Neutrophil (primary cell): ENCODE measurements around the gene AQP2.

ENCODE experiments used
- H3K27ac ChIP-seq: fragments of 200-600 bp; sonication (generic); 2 replicates; pipeline ENCODE4 v1.5.1; 2016; ENCODE audit warnings: mild to moderate bottlenecking, moderate library complexity
- H3K27me3 ChIP-seq: fragments of 200-600 bp; sonication (generic); 2 replicates; pipeline ENCODE4 v1.6.0; 2016; ENCODE audit warnings: mild to moderate bottlenecking
- H3K36me3 ChIP-seq: fragments of 200-600 bp; sonication (generic); 2 replicates; pipeline ENCODE4 v1.5.1; 2017
- H3K4me1 ChIP-seq, 2 experiments: fragments of 200-600 bp in 1 of 2; sonication (generic) in 1 of 2; 1 replicate in 1 of 2; 2 replicates in 1 of 2; pipeline versions ENCODE4 v1.5.1 to v1.6.1; 2013 to 2016; ENCODE audit warnings: low read depth in 1 of 2, low read length in 1 of 2, mild to moderate bottlenecking in 1 of 2, moderate library complexity in 1 of 2; ENCODE audit not compliant: control insufficient read depth in 1 of 2, insufficient read depth in 1 of 2
- H3K4me3 ChIP-seq, 2 experiments: fragments of 200-600 bp in 1 of 2; sonication (generic) in 1 of 2; 1 replicate in 1 of 2; 2 replicates in 1 of 2; pipeline ENCODE4 v1.5.1; 2013 to 2016; ENCODE audit warnings: low read depth in 1 of 2, low read length in 1 of 2, mild to moderate bottlenecking in 1 of 2, moderate library complexity in 1 of 2
- H3K9me3 ChIP-seq: fragments of 200-600 bp; sonication (generic); 2 replicates; pipeline ENCODE4 v1.5.1; 2016
- CTCF ChIP-seq: fragments of 200-600 bp; sonication (generic); IDR thresholded peaks from 2 replicates; pipeline ENCODE4 v1.5.1; 2016; ENCODE audit warnings: antibody characterized with exemption

The AQP2 gene

GRCh38 chr12:49961993-49962764 lies 11.6 kb downstream of the AQP2 start:
- H3K27ac ChIP-seq: no peak overlapping the region
- H3K4me1 ChIP-seq: peaks cover 2 to 3% of the 10 kb centered on the region in 2 experiments
- no peaks in the 10 kb centered on the region for H3K36me3 ChIP-seq
- H3K4me3 ChIP-seq: no peak overlapping the region
- H3K9me3 ChIP-seq: no peaks in the 10 kb centered on the region
- peaks cover 97% of the 10 kb centered on the region for H3K27me3 ChIP-seq
- TF ChIP-seq CTCF: no peak

- peaks cover 96% of the 10 kb centered on the region for H3K27me3 ChIP-seq
- TF ChIP-seq CTCF: no peak
- peaks cover 10% of the 10 kb centered on the region in 2 experiments for H3K4me1 ChIP-seq
- H3K9me3 ChIP-seq: no peaks in the 10 kb centered on the region
- H3K36me3 ChIP-seq: no peaks in the 10 kb centered on the region
- no peak overlapping the region for H3K4me3 ChIP-seq
- H3K27ac ChIP-seq: no peak overlapping the region
Observed at GRCh38 chr12:49962861-49963765, 12.6 kb downstream of the AQP2 start.

GRCh38 chr12:49963976-49964815 lies 13.7 kb downstream of the AQP2 start:
- H3K4me1 ChIP-seq: peaks cover 10 to 16% of the 10 kb centered on the region in 2 experiments
- no peak overlapping the region for H3K27ac ChIP-seq
- peaks cover 96% of the 10 kb centered on the region for H3K27me3 ChIP-seq

GRCh38 chr12:49964849-49965624 lies 14.5 kb downstream of the AQP2 start:
- no peak for TF ChIP-seq CTCF
- Histone ChIP-seq H3K27ac (no peak overlapping the region), H3K27me3 (peaks cover 95% of the 10 kb centered on the region), H3K4me3 (no peak overlapping the region), H3K9me3 (no peaks in the 10 kb centered on the region), H3K4me1 (peaks cover 10 to 22% of the 10 kb centered on the region in 2 experiments), H3K36me3 (no peaks in the 10 kb centered on the region)

More at GRCh38 chr12:49963976-49964815, 13.7 kb downstream of the AQP2 start:
- Histone ChIP-seq H3K4me3 (no peak overlapping the region), H3K9me3 (no peaks in the 10 kb centered on the region), H3K36me3 (no peaks in the 10 kb centered on the region)
- TF ChIP-seq CTCF: no peak
